Measurements from ENCODE around the gene GNAL.

The GNAL gene

GRCh38 chr18:11729556-11729955 lies 40.5 kb downstream of the GNAL start:
- FAIRE-seq = no peak

DNA sequence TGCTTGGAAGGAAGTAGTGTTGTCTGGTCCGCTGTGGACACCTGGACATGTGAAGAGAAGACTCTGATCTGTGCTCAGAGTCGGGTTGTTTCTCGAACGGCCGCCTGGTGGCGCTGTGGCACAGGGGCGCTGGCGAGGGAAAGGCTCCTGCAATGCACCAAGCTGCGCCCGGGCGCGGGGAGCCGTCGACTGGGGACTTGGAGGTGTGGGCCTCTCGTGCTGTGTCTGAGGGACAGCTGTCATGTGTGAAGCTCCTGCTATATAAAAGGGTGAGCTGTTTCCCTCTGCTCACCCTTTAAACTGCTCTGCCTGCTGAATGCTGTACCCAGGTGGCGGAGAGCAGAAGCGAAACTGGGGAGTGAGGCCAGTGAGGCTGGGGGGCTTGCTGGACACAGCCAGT lies 44.0 kb downstream of the GNAL start:
- no peak for FAIRE-seq

GRCh38 chr18:11736656-11737055 lies 47.6 kb downstream of the GNAL start:
- no peak for FAIRE-seq

DNA sequence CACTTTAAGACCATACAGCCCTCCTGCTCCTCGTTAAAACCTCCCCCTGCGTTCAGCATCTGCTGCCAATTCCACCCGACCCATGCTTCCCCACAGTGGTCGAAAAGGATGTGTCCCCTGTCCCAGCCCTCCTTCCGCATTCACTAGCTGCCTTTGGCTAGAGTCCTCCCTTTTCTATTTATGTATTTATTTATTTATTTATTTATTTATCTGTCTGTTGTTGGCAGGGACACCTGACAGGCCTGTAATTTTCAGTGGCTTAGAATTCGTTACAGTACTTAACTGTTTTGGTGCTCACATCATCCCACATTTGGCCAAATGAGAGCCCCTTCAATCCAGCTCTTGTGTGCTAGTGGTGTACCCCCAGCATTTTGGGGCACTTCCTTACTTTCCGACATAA lies 50.8 kb downstream of the GNAL start:
- FAIRE-seq = no peak

DNA sequence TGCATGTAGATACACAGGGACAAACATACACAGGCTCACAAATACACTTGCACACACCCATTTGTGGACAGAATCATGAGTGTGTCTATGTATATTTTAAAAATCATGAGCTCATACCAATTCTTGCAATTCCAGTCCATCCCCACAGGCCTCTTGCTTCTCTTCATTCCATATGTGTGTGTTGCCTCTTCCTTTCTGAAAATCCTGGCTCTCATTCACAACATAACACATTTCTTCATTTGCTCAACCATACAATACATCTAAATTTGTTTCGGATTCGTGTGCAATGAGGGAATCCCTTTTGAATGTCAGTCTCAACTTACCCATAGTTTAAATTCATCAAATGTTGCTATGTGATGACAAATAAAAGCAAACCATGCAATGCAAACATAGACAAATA lies 51.4 kb downstream of the GNAL start:
- no peak for FAIRE-seq

DNA sequence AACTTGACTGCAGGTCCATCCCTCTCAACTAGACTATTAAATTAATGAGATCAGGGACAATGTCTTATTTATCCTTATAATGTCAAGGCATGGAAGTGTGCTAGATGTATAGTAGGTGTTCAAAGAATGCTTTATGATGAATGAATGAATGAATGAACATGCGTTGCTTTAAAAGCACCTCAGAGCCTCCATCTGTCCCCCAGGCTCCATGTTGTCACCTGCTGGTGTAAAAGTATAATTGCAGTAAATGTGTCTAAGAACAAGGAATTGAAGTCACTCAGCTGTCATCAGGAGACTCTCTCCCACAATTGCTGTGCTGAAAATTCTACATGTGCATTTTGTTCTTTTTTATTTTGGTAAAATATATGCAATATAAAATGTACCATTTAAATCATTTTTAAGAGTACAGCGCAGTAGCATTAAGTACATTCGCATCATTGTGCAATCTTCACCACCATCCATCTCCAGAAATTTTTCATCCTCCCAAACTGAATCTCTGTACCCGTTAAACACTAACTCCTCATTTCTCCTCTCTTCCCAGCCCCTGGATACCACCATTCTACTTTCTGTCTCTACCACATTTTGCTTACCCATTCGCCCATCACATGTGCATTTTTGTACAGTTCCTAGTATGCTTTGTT lies 52.6 kb downstream of the GNAL start:
- FAIRE-seq = no peak

DNA sequence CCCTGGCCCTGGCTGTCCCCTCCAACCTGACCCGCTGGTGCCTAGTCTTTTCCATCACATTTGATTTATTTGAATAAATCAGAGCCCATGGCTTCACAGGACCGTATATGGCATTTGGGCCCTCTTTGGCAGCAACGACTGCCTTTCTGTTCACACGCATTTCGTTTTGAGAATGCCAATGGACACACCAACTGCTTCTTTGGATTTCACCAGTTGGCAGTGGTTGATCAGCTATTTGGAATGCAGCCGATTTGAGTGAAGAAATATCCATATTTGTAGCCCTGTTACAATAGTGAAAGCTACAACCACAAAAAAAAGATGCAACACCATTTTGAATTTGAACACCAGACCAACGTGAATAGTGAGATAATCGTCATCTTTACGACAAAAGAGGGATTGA lies 56.5 kb downstream of the GNAL start:
- FAIRE-seq = no peak

DNA sequence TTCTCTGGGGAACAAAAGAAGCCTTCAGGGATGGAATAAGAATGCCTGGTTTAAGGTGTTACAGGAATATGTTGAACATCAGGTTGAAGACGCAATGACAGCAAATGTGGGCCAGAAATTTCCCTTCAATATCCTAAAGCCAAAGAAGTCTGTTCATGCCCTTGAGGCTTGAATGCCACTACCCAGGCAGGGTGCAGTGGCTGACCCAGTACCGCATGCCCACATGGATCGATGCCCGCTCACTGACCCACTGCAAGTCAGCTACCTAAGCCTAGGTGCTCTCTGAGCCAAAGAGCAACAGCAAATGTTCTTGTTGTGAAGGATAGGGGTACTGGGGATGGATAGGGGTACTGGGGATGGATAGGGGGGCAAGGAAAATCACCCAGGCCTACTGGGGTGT lies 58.2 kb downstream of the GNAL start:
- no peak for FAIRE-seq

DNA sequence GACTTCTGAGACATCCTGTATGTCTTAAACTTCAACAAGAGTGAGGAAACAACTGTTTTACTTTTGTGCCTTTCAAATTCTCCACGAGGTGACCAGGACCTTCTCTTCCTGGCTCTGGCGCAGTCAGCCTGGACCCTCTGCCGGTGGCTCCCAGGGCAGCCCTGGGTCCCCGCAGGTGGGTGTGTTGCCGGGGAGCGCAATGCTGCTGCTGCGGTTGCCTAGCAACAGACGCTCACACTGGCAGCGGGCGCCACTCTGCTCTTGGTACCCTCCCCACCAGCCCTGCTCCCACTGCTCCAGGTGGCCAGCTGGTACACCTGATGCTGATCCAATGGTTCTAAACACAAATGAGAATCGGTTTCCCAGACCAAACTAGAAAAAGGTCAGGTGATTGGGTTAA lies 58.7 kb downstream of the GNAL start:
- no peak for FAIRE-seq

DNA sequence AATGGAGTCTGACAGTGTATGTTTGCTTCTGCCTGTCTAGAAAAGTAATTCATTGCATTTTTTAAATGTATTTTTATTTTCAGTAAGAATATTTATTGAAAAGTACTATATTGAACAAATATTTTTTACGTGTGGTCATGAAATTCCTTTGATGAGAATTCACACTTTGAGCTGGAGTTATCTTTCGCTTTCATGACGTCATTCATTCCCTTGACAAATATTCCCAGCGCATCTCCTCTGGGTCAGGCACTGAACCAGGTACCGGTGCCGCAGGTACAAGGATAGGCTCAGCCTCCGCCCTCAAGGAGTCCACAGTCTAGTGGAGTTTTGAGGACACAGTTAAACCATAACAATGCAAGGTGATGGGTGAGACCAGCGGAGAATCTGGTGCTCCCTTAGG lies 60.2 kb downstream of the GNAL start:
- FAIRE-seq = no peak

GRCh38 chr18:11750171-11750570 lies 61.1 kb downstream of the GNAL start:
- FAIRE-seq = no peak

- no peak for FAIRE-seq
Observed at GRCh38 chr18:11750581-11751310, 61.7 kb downstream of the GNAL start.

- no peak for FAIRE-seq
Observed at GRCh38 chr18:11751341-11752115, 62.5 kb downstream of the GNAL start.

GRCh38 chr18:11752116-11752911 lies 63.2 kb downstream of the GNAL start:
- no peak for FAIRE-seq

DNA sequence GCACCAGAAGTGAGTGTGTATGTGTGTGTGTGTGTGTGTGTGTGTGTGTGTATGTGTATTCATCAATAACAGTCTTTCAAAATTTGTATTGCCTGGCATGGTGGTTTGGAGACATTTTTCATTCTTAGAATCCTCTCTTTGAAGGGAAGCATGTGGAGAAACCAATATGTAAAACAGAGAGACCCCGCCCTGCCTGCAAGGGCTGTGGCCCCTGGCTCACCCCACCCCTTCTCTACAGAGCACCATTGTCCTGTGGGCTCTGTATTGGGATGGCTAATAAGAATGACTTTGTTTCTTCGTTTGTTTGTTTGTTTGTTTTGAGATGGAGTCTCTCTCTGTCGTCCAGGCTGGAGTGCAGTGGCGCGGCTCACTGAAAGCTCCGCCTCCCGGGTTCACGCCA lies 65.9 kb downstream of the GNAL start:
- no peak for FAIRE-seq

DNA sequence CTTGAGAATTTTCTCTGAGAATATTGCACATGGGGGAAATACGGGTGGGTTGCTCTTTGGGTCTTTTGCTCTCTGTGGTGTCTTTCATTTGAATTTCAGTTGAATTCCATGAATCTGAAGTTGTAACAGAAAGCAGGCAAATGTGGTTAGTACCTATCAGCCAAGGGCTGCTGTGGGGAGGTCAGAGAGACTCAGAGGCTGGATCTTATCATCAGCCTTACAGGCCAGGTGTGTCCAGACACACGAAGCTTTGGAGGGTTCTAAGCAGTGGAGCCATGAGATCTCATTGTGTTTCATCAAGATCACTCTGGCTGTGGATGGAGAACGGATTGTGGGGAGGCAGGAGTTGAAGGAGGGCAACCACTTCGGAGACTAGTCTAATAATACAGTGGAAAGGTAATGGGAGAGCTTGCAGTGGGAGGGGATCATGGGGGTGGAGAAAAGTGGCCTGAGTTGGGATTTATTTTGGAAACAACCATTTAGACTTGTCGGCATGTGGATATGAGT lies 68.1 kb downstream of the GNAL start:
- no peak for FAIRE-seq

GRCh38 chr18:11759456-11759855 lies 70.4 kb downstream of the GNAL start:
- FAIRE-seq = no peak

GRCh38 chr18:11760498-11761167 lies 71.6 kb downstream of the GNAL start:
- FAIRE-seq = no peak

DNA sequence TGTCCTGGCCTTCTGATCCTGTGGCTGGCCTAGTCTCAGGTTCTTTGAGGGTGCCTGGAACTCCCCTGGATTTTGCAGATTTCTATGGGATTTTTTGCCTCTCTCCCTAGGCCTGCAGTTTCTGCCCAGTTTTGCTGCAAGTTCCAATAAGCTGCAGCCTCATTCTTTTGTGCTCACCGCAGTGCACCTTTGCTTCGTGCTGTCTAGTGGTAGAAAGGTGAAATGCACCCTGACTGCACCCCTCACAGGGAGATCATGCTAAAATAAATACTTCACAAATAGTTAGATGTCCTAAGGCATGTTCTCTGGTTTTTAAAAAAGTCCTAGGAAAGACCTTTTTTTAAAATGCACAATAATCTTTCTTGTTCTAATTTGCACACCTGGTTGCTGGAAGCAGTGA lies 72.5 kb downstream of the GNAL start:
- FAIRE-seq = no peak

DNA sequence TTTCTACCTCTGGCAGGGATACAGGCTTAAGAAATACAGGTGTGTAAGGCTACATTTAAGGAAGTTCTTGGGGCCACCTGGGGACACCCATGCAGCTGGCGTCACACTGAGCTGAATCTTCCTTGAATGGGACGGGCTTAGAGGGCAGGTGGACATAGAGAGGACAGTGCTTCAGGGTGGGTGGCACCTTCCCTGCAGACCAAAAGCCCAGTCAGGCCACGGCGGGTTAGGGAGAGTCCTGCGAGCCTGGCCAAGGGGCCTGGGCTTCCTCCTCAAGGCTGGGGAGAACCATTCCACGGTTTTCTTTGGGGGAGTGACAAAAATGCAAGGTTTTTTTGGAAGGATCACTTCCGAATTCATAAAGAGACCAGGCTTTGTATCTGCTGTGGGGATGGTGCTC lies 73.4 kb downstream of the GNAL start:
- no peak for FAIRE-seq

DNA sequence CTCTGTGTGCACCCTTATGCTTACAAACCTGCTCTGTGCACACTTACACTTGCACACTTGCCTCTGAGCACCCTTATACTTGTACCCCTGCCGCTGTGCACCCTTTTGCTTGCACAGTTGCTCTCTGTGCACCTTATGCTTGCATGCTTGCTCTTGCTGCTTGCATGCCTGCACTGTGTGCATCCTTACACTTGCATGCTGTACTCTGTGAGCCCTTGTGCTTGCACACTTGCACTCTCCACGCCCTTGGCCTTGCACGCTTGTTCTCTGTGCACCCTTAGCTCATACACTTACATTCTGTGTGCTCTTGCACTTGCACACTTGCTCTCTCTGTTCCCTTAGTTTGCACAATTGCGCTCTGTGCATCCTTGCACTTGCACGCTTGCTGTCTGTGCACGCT lies 78.3 kb downstream of the GNAL start:
- no peak for FAIRE-seq

- no peak for FAIRE-seq
Observed at GRCh38 chr18:11767935-11768334, 78.9 kb downstream of the GNAL start.
